Measurements from ENCODE around the gene MACROD2.

GRCh38 chr20:14853079-14853478 is 857.8 kb downstream of the MACROD2 start:
- TF ChIP-seq SUZ12 (IDR thresholded peaks at IDR 0.05; ENCODE audit: extremely low read depth, insufficient read depth, insufficient read length) (no peak), YY1 (IDR thresholded peaks at IDR 0.05; ENCODE audit: insufficient read depth, insufficient read length) (no peak), ZNF274 (IDR thresholded peaks at IDR 0.05; ENCODE audit: low read depth, low read length) (no peak)
